Endothelial cell of umbilical vein (primary cell): Measurements from ENCODE around the gene SUCNR1. TPM values are rescaled to one million over a fixed set of nuclear protein-coding genes. Genes with fewer than 3 reads are reported as not detected.

Experiments used
- BruUV-seq: library from RNA; stranded (reverse); fragments of 400-500 nt; replicated peaks from 2 replicates; lab custom pipeline; 2021; lab: Mats Ljungman, UMichigan
- CTCF ChIA-PET: fragments of 300-600, 350-600 bp; sonication (Branson Sonifier 250); formaldehyde crosslinking; loops from one replicate; lab custom pipeline; 2021; ENCODE audit warnings: antibody characterized with exemption, inconsistent platforms; lab: Charles Lee
- POLR2A ChIA-PET: fragments of 300-600, 350-600 bp; sonication (Branson Sonifier 250); formaldehyde crosslinking; loops from one replicate; lab custom pipeline; 2021; ENCODE audit warnings: antibody characterized with exemption, inconsistent platforms; lab: Charles Lee
- DNase-seq: peaks from one replicate; pipeline ENCODE4 v3.0.0-alpha.2; 2011; ENCODE audit warnings: low read depth, low spot score
- FAIRE-seq: peaks from 2 replicates; lab custom pipeline; 2011; peaks lifted over from hg19 to GRCh38; lab: Jason Lieb, UNC
- H2AFZ ChIP-seq: 2 replicates; pipeline ENCODE4 v1.6.0; 2012; ENCODE audit warnings: low read depth, low read length, control low read depth, inconsistent platforms
- H3K27ac ChIP-seq: 2 replicates; pipeline ENCODE4 v1.5.1; 2011; ENCODE audit warnings: low read depth, mild to moderate bottlenecking, control low read depth, low read length, moderate library complexity; ENCODE audit not compliant: insufficient read depth
- H3K27me3 ChIP-seq, 2 experiments: 2 replicates each; pipeline versions ENCODE4 v1.6.0 to v1.6.1; 2011; ENCODE audit warnings: low read length in 2 of 2, mixed read lengths in 1 of 2; ENCODE audit not compliant: control insufficient read depth in 2 of 2, insufficient read depth in 2 of 2
- H3K36me3 ChIP-seq, 2 experiments: 2 replicates in 1 of 2; 3 replicates in 1 of 2; pipeline ENCODE4 v1.5.1; 2011; ENCODE audit warnings: low read length in 2 of 2, mild to moderate bottlenecking in 1 of 2, moderate library complexity in 1 of 2; ENCODE audit not compliant: control insufficient read depth in 2 of 2, insufficient read depth in 2 of 2; ENCODE audit errors: extremely low read depth in 1 of 2
- H3K4me1 ChIP-seq: 3 replicates; pipeline ENCODE4 v1.5.1; 2011; ENCODE audit warnings: mild to moderate bottlenecking, low read length; ENCODE audit not compliant: control insufficient read depth, insufficient read depth; ENCODE audit errors: extremely low read depth
- H3K4me2 ChIP-seq: 2 replicates; pipeline ENCODE4 v1.6.1; 2011; ENCODE audit warnings: low read length, control low read depth, mixed read lengths; ENCODE audit not compliant: insufficient read depth
- H3K4me3 ChIP-seq, 3 experiments: fragments of 200-600 bp in 1 of 3; sonication (generic), shearing (Covaris generic) in 1 of 3; replicated peaks in 1 of 3; 2 replicates each; pipeline ENCODE4 v1.5.1; 2011 to 2016; ENCODE audit warnings: control low read depth in 3 of 3, low read length in 3 of 3, mild to moderate bottlenecking in 2 of 3, inconsistent platforms in 1 of 3, low read depth in 1 of 3, moderate library complexity in 1 of 3; ENCODE audit not compliant: insufficient read depth in 1 of 3
- H3K79me2 ChIP-seq: 2 replicates; pipeline ENCODE4 v1.6.0; 2012; ENCODE audit warnings: low read length, inconsistent platforms; ENCODE audit not compliant: control insufficient read depth, insufficient read depth
- H3K9ac ChIP-seq: replicated peaks from 2 replicates; pipeline ENCODE3; 2011; ENCODE audit warnings: low read length, control low read depth; ENCODE audit not compliant: insufficient read depth; ENCODE audit errors: extremely low read depth
- H3K9me1 ChIP-seq: replicated peaks from 3 replicates; pipeline ENCODE4 v1.6.0; 2011; ENCODE audit warnings: mild to moderate bottlenecking, low read length; ENCODE audit not compliant: control insufficient read depth, insufficient read depth; ENCODE audit errors: extremely low read depth
- H3K9me3 ChIP-seq: replicated peaks from 2 replicates; pipeline ENCODE4 v1.5.1; 2012; ENCODE audit warnings: low read length, inconsistent platforms; ENCODE audit not compliant: control insufficient read depth, insufficient read depth
- H4K20me1 ChIP-seq: replicated peaks from 2 replicates; pipeline ENCODE3; 2011; ENCODE audit warnings: mild to moderate bottlenecking, low read length; ENCODE audit not compliant: control insufficient read depth, insufficient read depth; ENCODE audit errors: extremely low read depth
- CTCF ChIP-seq, 2 donors: IDR thresholded peaks; 1 replicate in 1 of 2; 2 replicates in 1 of 2; pipeline ENCODE4 v1.5.1; 2011; ENCODE audit warnings: low read length in 2 of 2, mild to moderate bottlenecking in 2 of 2, moderate library complexity in 2 of 2, control low read depth in 1 of 2, inconsistent platforms in 1 of 2, low read depth in 1 of 2; ENCODE audit not compliant: insufficient read depth in 1 of 2; ENCODE audit errors: extremely low read depth in 1 of 2
- EZH2 ChIP-seq: IDR thresholded peaks from 2 replicates; pipeline ENCODE4 v1.6.1; 2012; ENCODE audit warnings: borderline replicate concordance, low read depth, mild to moderate bottlenecking, moderate library complexity, low read length, inconsistent platforms; ENCODE audit not compliant: severe bottlenecking
- FOS ChIP-seq: IDR thresholded peaks from 2 replicates; pipeline ENCODE4 v1.6.1; 2011; ENCODE audit warnings: mild to moderate bottlenecking, low read length, moderate library complexity, borderline replicate concordance; ENCODE audit not compliant: insufficient read depth
- GATA2 ChIP-seq: IDR thresholded peaks from 2 replicates; pipeline ENCODE4 v1.7.0; 2011; ENCODE audit warnings: low read depth, mild to moderate bottlenecking, moderate library complexity, mixed read lengths, low read length; ENCODE audit not compliant: insufficient read length, insufficient read depth
- JUN ChIP-seq: IDR thresholded peaks from 2 replicates; pipeline ENCODE4 v1.6.1; 2011; ENCODE audit warnings: borderline replicate concordance, low read depth; ENCODE audit not compliant: insufficient read length, insufficient read depth
- MAX ChIP-seq: IDR thresholded peaks from 2 replicates; pipeline ENCODE4 v1.6.1; 2011; ENCODE audit not compliant: insufficient read depth, insufficient read length
- MYC ChIP-seq: IDR thresholded peaks from one replicate; pipeline ENCODE4 v1.6.1; 2011; ENCODE audit warnings: mild to moderate bottlenecking, low read depth, low read length
- POLR2A ChIP-seq: IDR thresholded peaks from 2 replicates; pipeline ENCODE4 v1.6.1; 2012; ENCODE audit warnings: low read depth, mild to moderate bottlenecking, control low read depth, low read length
- POLR2AphosphoS5 ChIP-seq: IDR thresholded peaks from 2 replicates; pipeline ENCODE4 v1.6.1; 2012; ENCODE audit warnings: low read depth, mild to moderate bottlenecking, control low read depth, low read length, moderate library complexity; ENCODE audit not compliant: insufficient read depth
- dilution Hi-C: fragments of 300-500 bp; cut with MboI; formaldehyde crosslinking; loops from one replicate; pipeline ENCODE4 v1.15.0; 2019; ENCODE audit warnings: low sequenced_read_pairs; ENCODE audit not compliant: extremely low pct_ligation_motif_present
- intact Hi-C: fragments of 100-400 bp; cut with micrococcal nuclease; formaldehyde crosslinking; loops from one replicate; pipeline ENCODE4 v1.10.0; 2022
- polyA plus RNA-seq, 4 experiments: library from polyadenylated mRNA; depleted of rRNA in 3 of 4; stranded (reverse) in 3 of 4; unstranded in 1 of 4; fragments of >200 nt; gene quantifications; 2 replicates each; pipeline versions ENCODE4 v1.2.1 to v1.2.3, GENCODE V29; 2011 to 2012; ENCODE audit warnings: missing spikeins in 1 of 4
- total RNA-seq: library from RNA; stranded (reverse); gene quantifications from 2 replicates; pipeline ENCODE4 v1.2.3, GENCODE V29; 2021

Gene SUCNR1
- total and polyA plus RNA-seq, 2 donors (not counting 3 experiments of a cell fraction or from before 2014, with no cell fraction given), result not detected

GRCh38 chr3:151835751-151836525 lies 37.5 kb upstream of the SUCNR1 start:
- DNase-seq, result no peak
- POLR2A ChIA-PET, result no interaction called here
- H3K79me2 ChIP-seq, result no peaks in the 10 kb centered on the region
- no peaks in the 10 kb centered on the region for H3K36me3 ChIP-seq
- no peak overlapping the region for H3K4me3 ChIP-seq
- CTCF ChIA-PET, result interaction anchor here (1.3 to 4.0 kb wide), 6 partner anchors 75 to 410 kb away, joined by 3 to 171 read pairs (median 6); no protein-coding TSS in a partner anchor
- no peaks in the 10 kb centered on the region for H4K20me1 ChIP-seq
- no peak for FAIRE-seq
- peaks cover 13% of the 10 kb centered on the region for H3K4me1 ChIP-seq
- H3K9me1 ChIP-seq, result no peaks in the 10 kb centered on the region
- H3K9ac ChIP-seq, result no peak overlapping the region
- no peak overlapping the region for H3K27ac ChIP-seq
- BruUV-seq, result no TSS peak
- no peak for TF ChIP-seq JUN
- TF ChIP-seq POLR2AphosphoS5, result no peak
- TF ChIP-seq FOS, result no peak
- no peak for TF ChIP-seq MYC
- no peak for TF ChIP-seq POLR2A
- TF ChIP-seq CTCF (IDR thresholded peaks at IDR 0.05; ENCODE audit: extremely low read depth in 1 of 2, insufficient read depth in 1 of 2, low read depth in 1 of 2, low read length in 2 of 2), result no peak
- TF ChIP-seq MAX, result no peak
- no peak for TF ChIP-seq GATA2
- TF ChIP-seq EZH2, result no peak
- dilution Hi-C loops (no loop called here), intact Hi-C loops (loop anchor here (5.0 kb wide), 1 partner anchor 554 kb away; no protein-coding TSS in a partner anchor)
- no peak overlapping the region for H3K4me2 ChIP-seq
- H2AFZ ChIP-seq, result no peak overlapping the region
- no peaks in the 10 kb centered on the region for H3K9me3 ChIP-seq
- no peaks in the 10 kb centered on the region for H3K27me3 ChIP-seq
